ENCODE measurements around the gene LRGUK.

Gene LRGUK

GRCh38 chr7:134278502-134279153 is 151.5 kb downstream of the LRGUK start:
- DNase-seq, result no peak
- no peak for TF ChIP-seq CTCF (IDR thresholded peaks at IDR 0.05; ENCODE audit: low read depth, low read length)
- Histone ChIP-seq H3K36me3 (no peaks in the 10 kb centered on the region), H3K4me3 (ENCODE audit: low read depth, low read length) (no peak overlapping the region), H3K9me3 (no peaks in the 10 kb centered on the region; the same call in 1 of the 2 replicates), H3K4me1 (no peaks in the 10 kb centered on the region), H3K27me3 (no peaks in the 10 kb centered on the region)

GRCh38 chr7:134279336-134279735 is 152.2 kb downstream of the LRGUK start:
- Histone ChIP-seq H3K9me3 (no peaks in the 10 kb centered on the region; the same call in 1 of the 2 replicates), H3K4me3 (ENCODE audit: low read depth, low read length) (no peak overlapping the region), H3K4me1 (no peaks in the 10 kb centered on the region), H3K36me3 (no peaks in the 10 kb centered on the region), H3K27me3 (no peaks in the 10 kb centered on the region)
- no peak for TF ChIP-seq CTCF (IDR thresholded peaks at IDR 0.05; ENCODE audit: low read depth, low read length)
- DNase-seq, result no peak

GRCh38 chr7:134279898-134280297 is 152.8 kb downstream of the LRGUK start:
- Histone ChIP-seq H3K4me3 (ENCODE audit: low read depth, low read length) (no peak overlapping the region), H3K27me3 (no peaks in the 10 kb centered on the region), H3K4me1 (no peaks in the 10 kb centered on the region), H3K36me3 (no peaks in the 10 kb centered on the region), H3K9me3 (no peaks in the 10 kb centered on the region; the same call in 1 of the 2 replicates)
- DNase-seq, result no peak
- TF ChIP-seq CTCF (IDR thresholded peaks at IDR 0.05; ENCODE audit: low read depth, low read length), result no peak

GRCh38 chr7:134280508-134280907 is 153.4 kb downstream of the LRGUK start:
- no peak for DNase-seq
- Histone ChIP-seq H3K27me3 (no peaks in the 10 kb centered on the region), H3K4me3 (ENCODE audit: low read depth, low read length) (no peak overlapping the region), H3K9me3 (no peaks in the 10 kb centered on the region; the same call in 1 of the 2 replicates), H3K36me3 (no peaks in the 10 kb centered on the region), H3K4me1 (no peaks in the 10 kb centered on the region)
- TF ChIP-seq CTCF (IDR thresholded peaks at IDR 0.05; ENCODE audit: low read depth, low read length), result no peak

- no peak for TF ChIP-seq CTCF (IDR thresholded peaks at IDR 0.05; ENCODE audit: low read depth, low read length)
- Histone ChIP-seq H3K4me3 (ENCODE audit: low read depth, low read length) (no peak overlapping the region), H3K4me1 (peaks cover 4% of the 10 kb centered on the region; the same call in 1 of the 2 replicates), H3K27me3 (no peaks in the 10 kb centered on the region), H3K9me3 (no peaks in the 10 kb centered on the region; the same call in 1 of the 2 replicates), H3K36me3 (no peaks in the 10 kb centered on the region)
- no peak for DNase-seq
Observed at GRCh38 chr7:134284011-134284410, 156.9 kb downstream of the LRGUK start.

- Histone ChIP-seq H3K4me1 (peaks cover 4% of the 10 kb centered on the region; the same call in 1 of the 2 replicates), H3K9me3 (no peaks in the 10 kb centered on the region; the same call in 1 of the 2 replicates), H3K27me3 (no peaks in the 10 kb centered on the region), H3K4me3 (ENCODE audit: low read depth, low read length) (no peak overlapping the region), H3K36me3 (no peaks in the 10 kb centered on the region)
- no peak for TF ChIP-seq CTCF (IDR thresholded peaks at IDR 0.05; ENCODE audit: low read depth, low read length)
- DNase-seq, result no peak
Observed at GRCh38 chr7:134284952-134285351, 157.8 kb downstream of the LRGUK start.
